ENCODE measurements around the gene CSPG4. TPM values are rescaled to one million over a fixed set of nuclear protein-coding genes. Genes with fewer than 3 reads are reported as not detected.
"Not testable (repeated sequence)": the region's sequence is repeated elsewhere in the genome, so short reads cannot be mapped to it uniquely, and the experiment has no call there.

The CSPG4 gene
- total and polyA plus RNA-seq, 10 of the 15 experiments (the other 5 are each of a cell fraction or from before 2014, with no cell fraction given): 0.02 to 2.2 (median 0.76) TPM

DNA sequence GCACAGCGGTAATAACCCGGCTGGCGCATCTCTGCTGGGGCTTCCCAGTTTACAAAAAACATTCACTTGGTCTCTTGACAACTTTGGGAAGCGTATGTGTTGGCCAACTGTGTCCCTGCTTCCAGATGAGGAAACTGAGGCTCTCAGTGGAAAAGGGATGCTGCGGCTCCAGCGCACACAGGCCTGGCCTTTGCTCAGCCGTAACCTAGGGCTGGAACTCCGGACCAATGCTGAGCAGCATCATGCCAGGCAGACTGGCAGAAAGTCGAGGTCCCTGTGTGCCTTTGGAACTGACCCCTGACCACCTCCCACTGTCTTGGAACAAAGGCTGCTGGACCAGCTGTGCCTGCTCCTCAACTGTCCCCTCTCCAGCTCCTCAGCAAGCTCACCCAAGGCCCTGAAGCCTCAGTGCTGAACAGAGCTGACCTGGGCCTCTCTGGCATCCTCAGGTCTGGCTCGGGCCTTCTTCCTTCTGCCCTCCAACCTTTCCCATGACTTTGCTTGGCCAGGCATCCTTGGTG lies 2.7 kb upstream of the CSPG4 start:
- H3K27ac ChIP-seq (ENCODE audit: control insufficient read depth, insufficient read depth); CTCF ChIA-PET; H2AFZ ChIP-seq (ENCODE audit: control insufficient read depth, low read depth, low read length); DNase-seq (ENCODE audit: low read depth, low spot score); intact Hi-C loops (cut with micrococcal nuclease; ENCODE audit: unreplicated experiment); SMC1A ChIA-PET (ENCODE audit: uncharacterized antibody, unreplicated experiment); FAIRE-seq; H3K4me3 ChIP-seq; H3K9ac ChIP-seq (ENCODE audit: control insufficient read depth, insufficient read depth, low read length); BruUV-seq (replicated peaks); H3K4me2 ChIP-seq (ENCODE audit: control insufficient read depth, insufficient read depth); H3K79me2 ChIP-seq (ENCODE audit: control insufficient read depth, insufficient read depth, low read length); H3K27me3 ChIP-seq (replicated peaks in 1 of 2; ENCODE audit: control insufficient read depth in 2 of 2, insufficient read depth in 2 of 2, low read length in 1 of 2); POLR2A ChIA-PET; in situ Hi-C loops (cut with MboI); H3K36me3 ChIP-seq (ENCODE audit: control insufficient read depth in 2 of 2, insufficient read depth in 2 of 2, low read length in 1 of 2); ATAC-seq; H3K9me3 ChIP-seq (replicated peaks; ENCODE audit: control insufficient read depth, insufficient read depth, low read length); H3K4me1 ChIP-seq (ENCODE audit: control insufficient read depth, insufficient read depth, low read length); H4K20me1 ChIP-seq (ENCODE audit: control insufficient read depth, insufficient read depth): not testable (repeated sequence)
- 55% methylated on average over 10 of the region's 10 CpGs for WGBS (ENCODE audit: insufficient coverage, insufficient replicate concordance, low lambda C conversion rate, missing lambda C conversion rate)
- RAD21 ChIA-PET (ENCODE audit: unreplicated experiment): interaction anchor here (0.6 kb wide), 1 partner anchor 259 kb away, joined by 3 read pairs; no protein-coding TSS in a partner anchor

DNA sequence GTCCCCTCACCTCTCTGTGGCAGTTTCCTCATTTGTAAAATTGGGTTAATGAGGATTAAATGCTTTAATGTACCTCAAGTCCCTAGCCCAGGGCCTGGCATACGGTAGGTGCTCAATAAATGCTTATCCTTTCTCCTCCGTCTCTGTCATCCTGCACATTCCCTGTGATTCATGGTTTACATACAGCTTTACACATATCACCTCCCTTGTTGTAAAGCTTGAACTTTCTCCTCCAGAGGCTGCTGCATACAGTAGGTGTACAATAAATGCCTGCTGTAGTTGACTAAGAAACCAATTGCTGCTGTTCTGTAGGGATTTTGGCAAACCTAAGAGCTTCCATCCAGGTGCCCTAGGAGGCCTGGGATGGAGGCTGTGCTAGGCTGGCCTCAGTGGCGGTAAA lies 1.5 kb upstream of the CSPG4 start:
- TF ChIP-seq ZNF207 (IDR thresholded peaks at IDR 0.05; ENCODE audit: borderline replicate concordance) (no peak), CHD1 (IDR thresholded peaks at IDR 0.05; ENCODE audit: low read depth, low read length) (no peak), ETV6 (conservative IDR thresholded peaks at IDR 0.05 in 1 of 2, IDR thresholded peaks at IDR 0.05 in 1 of 2; ENCODE audit: borderline replicate concordance in 1 of 2, low read depth in 1 of 2) (no peak)
- TF ChIP-seq, protein P1, sequence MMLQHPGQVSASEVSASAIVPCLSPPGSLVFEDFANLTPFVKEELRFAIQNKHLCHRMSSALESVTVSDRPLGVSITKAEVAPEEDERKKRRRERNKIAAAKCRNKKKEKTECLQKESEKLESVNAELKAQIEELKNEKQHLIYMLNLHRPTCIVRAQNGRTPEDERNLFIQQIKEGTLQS (IDR thresholded peaks at IDR 0.05; ENCODE audit: borderline replicate concordance, extremely low read depth, low read depth, low read length): no peak
- intact Hi-C loops (cut with micrococcal nuclease; ENCODE audit: unreplicated experiment) (no loop called here), in situ Hi-C loops (cut with MboI) (no loop called here)
- Histone ChIP-seq H3K4me3 (no peak overlapping the region), H4K20me1 (ENCODE audit: control insufficient read depth, insufficient read depth) (no peaks in the 10 kb centered on the region), H3K9ac (ENCODE audit: control insufficient read depth, insufficient read depth, low read length) (no peak overlapping the region), H2AFZ (ENCODE audit: control insufficient read depth, low read depth, low read length) (no peak overlapping the region), H3K4me1 (ENCODE audit: control insufficient read depth, insufficient read depth, low read length) (no peaks in the 10 kb centered on the region), H3K4me2 (ENCODE audit: control insufficient read depth, insufficient read depth) (no peak overlapping the region), H3K27me3 (replicated peaks in 1 of 2; ENCODE audit: control insufficient read depth in 2 of 2, insufficient read depth in 2 of 2, low read length in 1 of 2) (peaks cover 0 to 4% of the 10 kb centered on the region in 2 experiments; a peak in 2 of 4 replicates), H3K79me2 (ENCODE audit: control insufficient read depth, insufficient read depth, low read length) (no peaks in the 10 kb centered on the region), H3K36me3 (ENCODE audit: control insufficient read depth in 2 of 2, insufficient read depth in 2 of 2, low read length in 1 of 2) (no peaks in the 10 kb centered on the region), H3K27ac (ENCODE audit: control insufficient read depth, insufficient read depth) (no peak overlapping the region), H3K9me3 (replicated peaks; ENCODE audit: control insufficient read depth, insufficient read depth, low read length) (no peaks in the 10 kb centered on the region)
- DNase-seq (ENCODE audit: low read depth, low spot score): no peak
- WGBS (ENCODE audit: insufficient coverage, insufficient replicate concordance, low lambda C conversion rate, missing lambda C conversion rate): 77% methylated on average over 3 of the region's 3 CpGs
- ChIA-PET POLR2A (interaction anchor here (0.6 to 0.7 kb wide), 3 partner anchors 43 to 134 kb away, joined by 3 to 5 read pairs (median 4); no protein-coding TSS in a partner anchor), CTCF (interaction anchor here (0.9 to 1.5 kb wide), 3 partner anchors 10 to 87 kb away, joined by 4 read pairs; a partner anchor contains a TSS), RAD21 (ENCODE audit: unreplicated experiment) (interaction anchor here (0.7 kb wide), 1 partner anchor 27 kb away, joined by 3 read pairs; no protein-coding TSS in a partner anchor), SMC1A (ENCODE audit: uncharacterized antibody, unreplicated experiment) (interaction anchor here (0.5 to 1.4 kb wide), 3 partner anchors 10 to 1663 kb away, joined by 3 to 5 read pairs (median 4); a partner anchor contains a TSS)
- ATAC-seq: no peak
- BruUV-seq (replicated peaks): no TSS peak
- no peak for FAIRE-seq
